Activated naive CD8-positive, alpha-beta T cell treated with anti-CD3 and anti-CD28 coated beads, Interleukin-2, amount 10 ng/mL, durations not matched to agents 7 days and 5 days (primary cell): Measurements from ENCODE around the gene TYSND1. TPM values are rescaled to one million over a fixed set of nuclear protein-coding genes. Genes with fewer than 3 reads are reported as not detected.
A peak's percentile ranks its signal among the peaks of the same experiment; 100 is the strongest.
"Not testable (repeated sequence)": the region's sequence is repeated elsewhere in the genome, so short reads cannot be mapped to it uniquely, and the experiment has no call there.

ENCODE experiments used
- ATAC-seq: fragments of 150-1000 bp; cut with Tn5 transposase; one replicate; pipeline ENCODE4 v1.10.0; 2021; ENCODE audit warnings: low read depth, moderate library complexity
- POLR2A ChIA-PET: fragments of 350-600 bp; sonication (Branson Sonifier 250); formaldehyde crosslinking; loops from one replicate; lab custom pipeline; 2021; ENCODE audit warnings: antibody characterized with exemption; lab: Charles Lee
- DNase-seq: peaks from one replicate; pipeline ENCODE4 v3.0.0; 2021
- H3K27ac Mint-ChIP-seq: one replicate; pipeline ENCODE4 v1.8.0; 2022; ENCODE audit warnings: mild to moderate bottlenecking, mixed read lengths
- H3K27me3 Mint-ChIP-seq: one replicate; pipeline ENCODE4 v1.8.0; 2022; ENCODE audit warnings: mild to moderate bottlenecking, moderate library complexity, mixed read lengths
- H3K36me3 Mint-ChIP-seq: one replicate; pipeline ENCODE4 v1.8.0; 2021; ENCODE audit warnings: mild to moderate bottlenecking, mixed read lengths
- H3K4me1 Mint-ChIP-seq: one replicate; pipeline ENCODE4 v1.8.0; 2021; ENCODE audit warnings: mixed read lengths
- H3K4me3 Mint-ChIP-seq: one replicate; pipeline ENCODE4 v1.8.0; 2022; ENCODE audit warnings: mild to moderate bottlenecking, moderate library complexity, mixed read lengths
- H3K9me3 Mint-ChIP-seq: one replicate; pipeline ENCODE4 v1.8.0; 2021; ENCODE audit warnings: mixed read lengths
- total RNA-seq, 2 experiments: library from RNA; stranded (reverse); gene quantifications; one replicate each; pipeline ENCODE4 v1.2.3, GENCODE V29; 2021

The TYSND1 gene, protein sequence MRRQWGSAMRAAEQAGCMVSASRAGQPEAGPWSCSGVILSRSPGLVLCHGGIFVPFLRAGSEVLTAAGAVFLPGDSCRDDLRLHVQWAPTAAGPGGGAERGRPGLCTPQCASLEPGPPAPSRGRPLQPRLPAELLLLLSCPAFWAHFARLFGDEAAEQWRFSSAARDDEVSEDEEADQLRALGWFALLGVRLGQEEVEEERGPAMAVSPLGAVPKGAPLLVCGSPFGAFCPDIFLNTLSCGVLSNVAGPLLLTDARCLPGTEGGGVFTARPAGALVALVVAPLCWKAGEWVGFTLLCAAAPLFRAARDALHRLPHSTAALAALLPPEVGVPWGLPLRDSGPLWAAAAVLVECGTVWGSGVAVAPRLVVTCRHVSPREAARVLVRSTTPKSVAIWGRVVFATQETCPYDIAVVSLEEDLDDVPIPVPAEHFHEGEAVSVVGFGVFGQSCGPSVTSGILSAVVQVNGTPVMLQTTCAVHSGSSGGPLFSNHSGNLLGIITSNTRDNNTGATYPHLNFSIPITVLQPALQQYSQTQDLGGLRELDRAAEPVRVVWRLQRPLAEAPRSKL
- total RNA-seq, result 10 to 100 TPM; 18.4 to 19.0 TPM

DNA sequence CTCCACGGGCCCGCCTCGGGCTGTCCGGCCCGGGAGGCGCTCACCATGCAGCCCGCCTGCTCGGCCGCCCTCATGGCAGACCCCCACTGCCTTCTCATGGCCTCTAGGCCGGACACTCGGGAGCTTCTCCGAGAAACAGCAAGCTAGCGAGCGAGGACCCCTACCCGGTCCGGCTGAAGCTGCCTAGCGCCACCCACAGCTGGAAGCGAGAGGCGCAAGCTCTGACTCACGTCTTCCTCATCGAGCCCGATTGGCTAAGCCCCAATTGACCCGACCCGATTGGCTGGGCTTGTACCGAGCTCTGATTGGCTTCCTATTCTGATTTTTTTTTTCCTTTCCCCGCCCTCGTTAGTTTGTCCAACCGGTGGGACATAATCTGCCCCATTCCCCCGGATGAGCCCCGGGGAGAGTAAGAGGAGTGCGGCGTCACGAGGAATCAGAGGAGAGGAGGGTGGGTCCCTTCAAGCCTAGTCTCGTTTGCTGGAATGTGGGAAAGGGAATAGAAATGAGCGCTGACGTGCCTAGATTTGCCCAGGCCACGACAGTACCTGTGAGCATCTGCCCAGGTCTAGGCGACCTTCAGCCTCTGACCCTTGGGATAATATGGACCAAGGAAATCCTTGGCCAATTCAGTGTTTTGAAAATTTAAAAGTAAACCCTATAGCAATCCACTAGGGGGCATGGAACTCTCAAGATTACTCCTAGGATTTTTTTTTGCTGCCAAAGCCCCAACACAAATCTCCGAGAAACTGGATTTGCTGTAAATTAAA, at the start of gene TYSND1:
TYSND1 (minus strand) TSS at position 212 of the 770 bp plus-strand sequence; CDS start at position 98, 114 bp downstream.
- peak; percentile 83 for ATAC-seq
- Mint-ChIP-seq H3K4me1 (peaks cover 23% of the 10 kb centered on the region), H3K36me3 (peaks cover 10% of the 10 kb centered on the region), H3K27me3 (no peaks in the 10 kb centered on the region), H3K27ac (peak within 1 kb of the TSS; percentile 95), H3K9me3 (no peaks in the 10 kb centered on the region), H3K4me3 (peak within 1 kb of the TSS; percentile 89)
- POLR2A ChIA-PET, result interaction anchor here (0.8 to 3.5 kb wide), 21 partner anchors 9 to 259 kb away, joined by 3 to 78 read pairs (median 5); partner anchors contain the start of gene SAR1A
- DNase-seq, result peak; percentile 92

- no peaks in the 10 kb centered on the region for H3K9me3 Mint-ChIP-seq
- no peak overlapping the region for H3K4me3 Mint-ChIP-seq
- DNase-seq (no peak), ATAC-seq (no peak)
- peaks cover 14% of the 10 kb centered on the region for H3K4me1 Mint-ChIP-seq
- H3K36me3 Mint-ChIP-seq, result peaks cover 3% of the 10 kb centered on the region
- H3K27me3 Mint-ChIP-seq, result no peaks in the 10 kb centered on the region
- POLR2A ChIA-PET, result interaction anchor here (0.6 kb wide), 1 partner anchor 100 kb away, joined by 4 read pairs; no protein-coding TSS in a partner anchor
- no peak overlapping the region for H3K27ac Mint-ChIP-seq
Observed at GRCh38 chr10:70193391-70193844, 46.9 kb upstream of the TYSND1 start.

GRCh38 chr10:70192326-70192968, 45.9 kb upstream of the TYSND1 start:
- no peaks in the 10 kb centered on the region for H3K36me3 Mint-ChIP-seq
- peaks cover 10% of the 10 kb centered on the region for H3K4me1 Mint-ChIP-seq
- POLR2A ChIA-PET, result interaction anchor here (0.7 kb wide), 1 partner anchor 27 kb away, joined by 3 read pairs; no protein-coding TSS in a partner anchor
- no peaks in the 10 kb centered on the region for H3K27me3 Mint-ChIP-seq
- ATAC-seq, result no peak
- no peak overlapping the region for H3K27ac Mint-ChIP-seq
- H3K4me3 Mint-ChIP-seq, result no peak overlapping the region
- DNase-seq, result no peak
- no peaks in the 10 kb centered on the region for H3K9me3 Mint-ChIP-seq

DNA sequence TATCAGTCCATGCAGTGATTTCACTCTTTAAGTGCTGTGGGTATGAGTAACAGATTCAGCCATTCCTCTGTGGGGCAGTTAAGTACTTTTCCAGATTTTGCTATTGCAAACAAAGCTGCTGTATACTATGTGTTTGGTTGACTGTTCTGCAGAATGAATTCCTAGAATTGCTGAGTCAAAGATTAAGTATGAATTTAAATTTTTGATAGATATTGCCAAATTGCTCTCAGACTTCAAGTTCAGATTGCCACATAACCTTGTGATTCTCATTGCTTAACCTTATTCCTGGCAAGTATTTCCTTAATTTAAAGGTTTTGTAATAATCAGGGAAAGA, 45.4 kb upstream of the TYSND1 start:
- no peaks in the 10 kb centered on the region for H3K9me3 Mint-ChIP-seq
- H3K27me3 Mint-ChIP-seq, result no peaks in the 10 kb centered on the region
- H3K4me3 Mint-ChIP-seq, result no peak overlapping the region
- POLR2A ChIA-PET, result no interaction called here
- H3K4me1 Mint-ChIP-seq, result peaks cover 5% of the 10 kb centered on the region
- no peak for DNase-seq
- no peak overlapping the region for H3K27ac Mint-ChIP-seq
- ATAC-seq, result no peak
- H3K36me3 Mint-ChIP-seq, result no peaks in the 10 kb centered on the region

- H3K36me3 Mint-ChIP-seq, result no peaks in the 10 kb centered on the region
- DNase-seq (no peak), ATAC-seq (no peak)
- H3K4me3 Mint-ChIP-seq, result no peak overlapping the region
- no peaks in the 10 kb centered on the region for H3K27me3 Mint-ChIP-seq
- H3K4me1 Mint-ChIP-seq, result peaks cover 3% of the 10 kb centered on the region
- no peaks in the 10 kb centered on the region for H3K9me3 Mint-ChIP-seq
- no peak overlapping the region for H3K27ac Mint-ChIP-seq
- POLR2A ChIA-PET, result interaction anchor here (1.8 kb wide), 1 partner anchor 22 kb away, joined by 5 read pairs; no protein-coding TSS in a partner anchor
Observed at GRCh38 chr10:70191161-70191971, 44.9 kb upstream of the TYSND1 start.

DNA sequence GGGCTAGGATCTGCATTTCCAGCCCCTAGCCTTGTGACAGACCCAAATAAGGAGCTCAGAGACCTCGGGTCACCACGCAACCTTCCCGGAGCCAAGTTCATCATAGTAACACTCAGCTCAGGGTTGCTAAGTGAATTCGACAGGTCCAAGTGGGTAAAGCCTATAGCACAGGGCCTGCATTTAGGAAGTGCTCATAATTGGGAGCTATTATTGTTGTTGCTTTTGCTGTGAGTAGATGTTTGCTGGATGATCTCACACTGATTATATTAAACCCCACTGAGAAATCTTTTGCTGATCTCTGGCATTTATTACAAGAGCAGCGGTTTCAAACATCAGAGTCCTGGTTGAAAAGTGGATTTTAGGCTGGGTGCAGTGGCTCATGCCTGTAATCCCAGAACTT, 44.1 kb upstream of the TYSND1 start:
- POLR2A ChIA-PET, result interaction anchor here (1.8 kb wide), 1 partner anchor 21 kb away, joined by 5 read pairs; no protein-coding TSS in a partner anchor
- Mint-ChIP-seq H3K36me3 (no peaks in the 10 kb centered on the region), H3K9me3 (no peaks in the 10 kb centered on the region), H3K27me3 (no peaks in the 10 kb centered on the region), H3K27ac (no peak overlapping the region), H3K4me3 (no peak overlapping the region), H3K4me1 (peaks cover 3% of the 10 kb centered on the region)
- DNase-seq (no peak), ATAC-seq (no peak)

GRCh38 chr10:70190102-70190501, 43.6 kb upstream of the TYSND1 start:
- no peaks in the 10 kb centered on the region for H3K9me3 Mint-ChIP-seq

DNA sequence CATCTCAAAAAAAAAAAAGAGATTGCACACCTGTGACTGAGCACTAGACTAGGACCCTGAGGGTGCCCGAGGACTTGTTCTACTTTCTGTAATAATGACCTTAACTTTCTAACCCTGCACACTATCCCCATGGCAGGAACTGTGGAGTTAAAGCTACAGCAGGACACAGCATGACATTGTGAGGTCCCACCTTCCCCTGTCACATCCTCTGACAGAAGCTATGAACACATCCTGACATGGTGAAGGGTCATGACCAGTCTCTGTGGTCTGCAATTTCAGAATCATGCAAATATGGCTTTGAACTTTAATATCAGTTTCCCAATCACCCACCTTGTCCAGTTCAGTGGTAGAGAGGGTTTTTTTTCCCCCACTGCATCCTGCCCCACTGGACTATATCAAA, 42.3 kb upstream of the TYSND1 start:
- no peaks in the 10 kb centered on the region for H3K36me3 Mint-ChIP-seq
- no peak overlapping the region for H3K27ac Mint-ChIP-seq
- POLR2A ChIA-PET, result no interaction called here
- no peaks in the 10 kb centered on the region for H3K27me3 Mint-ChIP-seq
- H3K4me3 Mint-ChIP-seq, result no peak overlapping the region
- ATAC-seq, result no peak
- no peak for DNase-seq
- H3K4me1 Mint-ChIP-seq, result peaks cover 3% of the 10 kb centered on the region
- H3K9me3 Mint-ChIP-seq, result no peaks in the 10 kb centered on the region

More at GRCh38 chr10:70190102-70190501, 43.6 kb upstream of the TYSND1 start:
- Mint-ChIP-seq H3K27ac (no peak overlapping the region), H3K36me3 (no peaks in the 10 kb centered on the region), H3K4me3 (no peak overlapping the region), H3K4me1 (peaks cover 3% of the 10 kb centered on the region), H3K27me3 (no peaks in the 10 kb centered on the region)
- no peak for ATAC-seq
- no peak for DNase-seq
- POLR2A ChIA-PET, result interaction anchor here (1.8 kb wide), 1 partner anchor 21 kb away, joined by 5 read pairs; no protein-coding TSS in a partner anchor

DNA sequence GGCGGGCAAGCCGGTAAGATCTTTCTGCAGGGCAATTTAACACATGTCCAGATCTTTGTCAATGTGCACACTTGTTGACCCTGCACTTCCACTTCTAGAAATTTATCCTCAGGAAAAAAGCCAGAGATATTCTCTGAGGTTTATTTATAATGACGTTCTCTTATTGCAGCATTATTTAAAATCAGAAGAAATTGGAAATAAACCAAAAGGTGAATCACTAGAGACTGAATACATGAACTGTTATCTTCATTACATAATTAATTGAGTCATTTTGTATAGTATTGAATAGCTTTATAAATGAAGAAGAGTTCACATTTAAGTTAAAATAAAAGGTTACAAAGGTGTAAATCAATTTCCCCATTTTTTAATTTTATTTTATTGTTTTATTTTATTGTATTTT, 40.1 kb upstream of the TYSND1 start:
- Mint-ChIP-seq H3K27ac (no peak overlapping the region), H3K9me3 (no peaks in the 10 kb centered on the region), H3K27me3 (peaks cover 12% of the 10 kb centered on the region), H3K4me1 (peaks cover 3% of the 10 kb centered on the region), H3K4me3 (no peak overlapping the region), H3K36me3 (no peaks in the 10 kb centered on the region)
- no peak for DNase-seq
- no peak for ATAC-seq
- POLR2A ChIA-PET, result no interaction called here

- Mint-ChIP-seq H3K27ac (no peak overlapping the region), H3K4me3 (no peak overlapping the region), H3K36me3 (no peaks in the 10 kb centered on the region), H3K4me1 (peaks cover 3% of the 10 kb centered on the region), H3K27me3 (peaks cover 16% of the 10 kb centered on the region), H3K9me3 (no peaks in the 10 kb centered on the region)
- DNase-seq (no peak), ATAC-seq (no peak)
- POLR2A ChIA-PET, result no interaction called here
Observed at GRCh38 chr10:70186090-70186489, 39.6 kb upstream of the TYSND1 start.

DNA sequence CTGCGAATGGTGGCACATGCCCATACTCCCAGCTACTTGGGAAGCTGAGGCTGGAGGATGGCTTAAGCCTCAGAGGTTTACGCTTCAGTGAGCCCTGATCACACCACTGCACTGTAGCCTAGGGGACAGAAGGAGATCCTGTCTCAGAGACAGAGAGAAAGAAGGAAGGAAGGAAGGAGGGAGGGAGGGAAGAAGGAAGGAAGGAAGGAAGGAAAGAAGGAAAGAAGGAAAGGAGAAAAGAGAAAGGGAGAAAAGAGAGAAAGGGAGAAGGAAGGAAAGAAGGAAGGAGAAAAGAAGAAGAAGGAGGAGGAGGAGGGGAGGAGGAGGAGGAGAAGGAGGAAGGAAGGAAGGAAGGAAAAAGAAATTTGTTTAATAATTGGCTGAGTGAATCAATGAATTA, 36.8 kb upstream of the TYSND1 start:
- ATAC-seq (no peak), DNase-seq (no peak)
- H3K27ac Mint-ChIP-seq, result no peak overlapping the region
- peaks cover 3% of the 10 kb centered on the region for H3K4me1 Mint-ChIP-seq
- no peaks in the 10 kb centered on the region for H3K36me3 Mint-ChIP-seq
- H3K9me3 Mint-ChIP-seq, result peaks cover 3% of the 10 kb centered on the region
- peaks cover 30% of the 10 kb centered on the region for H3K27me3 Mint-ChIP-seq
- H3K4me3 Mint-ChIP-seq, result no peak overlapping the region
- POLR2A ChIA-PET, result no interaction called here

DNA sequence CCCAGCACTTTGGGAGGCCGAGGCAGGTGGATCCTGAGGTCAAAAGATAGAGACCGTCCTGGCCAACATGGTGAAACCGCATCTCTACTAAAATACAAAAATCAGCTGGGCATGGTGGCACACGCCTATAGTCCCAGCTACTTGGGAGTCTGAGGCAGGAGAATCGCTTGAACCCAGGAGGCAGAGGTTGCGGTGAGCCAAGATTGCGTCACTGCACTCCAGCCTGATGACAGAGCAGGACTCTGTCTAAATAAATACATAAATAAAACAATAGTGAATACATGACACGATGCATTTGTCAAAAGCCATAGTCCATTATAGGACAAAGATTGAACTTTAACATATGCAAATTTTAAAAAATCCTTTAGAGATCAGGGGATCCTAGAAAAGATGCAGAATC, 32.7 kb upstream of the TYSND1 start:
- ATAC-seq, H3K4me1 Mint-ChIP-seq, H3K9me3 Mint-ChIP-seq, DNase-seq, H3K4me3 Mint-ChIP-seq, H3K27ac Mint-ChIP-seq, POLR2A ChIA-PET, H3K36me3 Mint-ChIP-seq: not testable (repeated sequence)
- H3K27me3 Mint-ChIP-seq, result peaks cover 30% of the 10 kb centered on the region
